Colonic mucosa (tissue), 4 donors: ENCODE measurements around the gene PRKCA. TPM values are rescaled to one million over a fixed set of nuclear protein-coding genes. Genes with fewer than 3 reads are reported as not detected.

Experiments
- DNase-seq: peaks from one replicate; pipeline ENCODE4 v3.0.0-alpha.2; 2020
- H3K27ac ChIP-seq: fragments of 200-600 bp; one replicate; pipeline ENCODE4 v1.8.0; 2021
- H3K27me3 ChIP-seq: fragments of 200-600 bp; one replicate; pipeline ENCODE4 v1.8.0; 2021
- H3K36me3 ChIP-seq: fragments of 200-600 bp; one replicate; pipeline ENCODE4 v1.8.0; 2021
- H3K4me1 ChIP-seq: fragments of 200-600 bp; one replicate; pipeline ENCODE4 v1.8.0; 2021; ENCODE audit warnings: mild to moderate bottlenecking
- H3K4me3 ChIP-seq: fragments of 200-600 bp; one replicate; pipeline ENCODE4 v1.8.0; 2021
- H3K9ac ChIP-seq, 2 donors: one replicate each; pipeline ENCODE4 v1.7.0; 2013; ENCODE audit warnings: control low read depth in 2 of 2, low read depth in 2 of 2, low read length in 2 of 2
- H3K9me3 ChIP-seq: fragments of 200-600 bp; one replicate; pipeline ENCODE4 v1.8.0; 2021
- CTCF ChIP-seq: fragments of 200-600 bp; IDR thresholded peaks from one replicate; pipeline ENCODE4 v1.8.0; 2022; ENCODE audit warnings: antibody characterized with exemption, mild to moderate bottlenecking
- intact Hi-C: fragments of 100-400 bp; cut with DNase I; formaldehyde crosslinking; loops from one replicate; pipeline ENCODE4 v1.14.1; 2022
- total RNA-seq, 2 donors: library from RNA; stranded (reverse); fragmentation: NEBNext Ultra II Directional in 1 of 2; extraction: Animal tissue kit (Norgen Biotek cat#: 25700) in 1 of 2; gene quantifications; one replicate each; pipeline ENCODE4 v1.2.1, GENCODE V29; 2021
- donor health status: healthy.
- donor health status: DM: no; HTN: no; CAD: no.
- donor health status: DM: no; HTN: no; CAD: no.

PRKCA gene
- total RNA-seq, 2 donors from 2014 or later = 40.0 to 41.8 TPM

GRCh38 chr17:66458782-66459181 is 156.4 kb downstream of the PRKCA start:
- H3K27ac ChIP-seq = no peak overlapping the region
- no peak for DNase-seq
- no peak overlapping the region for H3K9ac ChIP-seq
- TF ChIP-seq CTCF = no peak
- H3K4me3 ChIP-seq = no peak overlapping the region
- peaks cover 6% of the 10 kb centered on the region for H3K4me1 ChIP-seq
- intact Hi-C loops = no loop called here
- no peaks in the 10 kb centered on the region for H3K36me3 ChIP-seq
- H3K9me3 ChIP-seq = no peaks in the 10 kb centered on the region
- no peaks in the 10 kb centered on the region for H3K27me3 ChIP-seq

GRCh38 chr17:66459811-66460270 is 157.4 kb downstream of the PRKCA start:
- no peak for TF ChIP-seq CTCF
- no peak for DNase-seq
- Histone ChIP-seq H3K27ac (peak overlapping the region; percentile 57), H3K27me3 (no peaks in the 10 kb centered on the region), H3K36me3 (no peaks in the 10 kb centered on the region), H3K4me1 (peaks cover 6% of the 10 kb centered on the region), H3K9me3 (no peaks in the 10 kb centered on the region), H3K9ac (no peak overlapping the region), H3K4me3 (no peak overlapping the region)
- intact Hi-C loops = no loop called here

- no peak for DNase-seq
- Histone ChIP-seq H3K4me1 (peaks cover 6% of the 10 kb centered on the region), H3K9me3 (no peaks in the 10 kb centered on the region), H3K4me3 (no peak overlapping the region), H3K27ac (no peak overlapping the region), H3K36me3 (no peaks in the 10 kb centered on the region), H3K27me3 (no peaks in the 10 kb centered on the region), H3K9ac (no peak overlapping the region)
- no peak for TF ChIP-seq CTCF
- intact Hi-C loops = no loop called here
These were observed 158.1 kb downstream of the PRKCA start for GRCh38 chr17:66460558-66460957.

GRCh38 chr17:66461343-66461995 is 159.1 kb downstream of the PRKCA start:
- Histone ChIP-seq H3K4me3 (no peak overlapping the region), H3K9me3 (no peaks in the 10 kb centered on the region), H3K27ac (peak overlapping the region; percentile 55), H3K36me3 (no peaks in the 10 kb centered on the region), H3K4me1 (peaks cover 6% of the 10 kb centered on the region), H3K27me3 (no peaks in the 10 kb centered on the region), H3K9ac (no peak overlapping the region)
- DNase-seq = no peak
- intact Hi-C loops = no loop called here
- no peak for TF ChIP-seq CTCF

GRCh38 chr17:66462010-66462409 is 159.6 kb downstream of the PRKCA start:
- Histone ChIP-seq H3K4me1 (peaks cover 6% of the 10 kb centered on the region), H3K27ac (peak overlapping the region; percentile 55), H3K4me3 (no peak overlapping the region), H3K36me3 (no peaks in the 10 kb centered on the region), H3K27me3 (no peaks in the 10 kb centered on the region), H3K9me3 (no peaks in the 10 kb centered on the region), H3K9ac (no peak overlapping the region)
- peak; percentile 50 for DNase-seq
- no peak for TF ChIP-seq CTCF
- intact Hi-C loops = no loop called here
